Esophagus mucosa (tissue), 1 donor: ENCODE data around the gene HDAC8. TPM values are rescaled to one million over a fixed set of nuclear protein-coding genes. Genes with fewer than 3 reads are reported as not detected.
A peak's percentile ranks its signal among the peaks of the same experiment; 100 is the strongest.
"Not testable (repeated sequence)": the region's sequence is repeated elsewhere in the genome, so short reads cannot be mapped to it uniquely, and the experiment has no call there.

Source experiments
- ATAC-seq: fragments of 200-7000 bp; cut with Tn5 transposase; one replicate; pipeline ENCODE4 v1.9.1; 2020
- total RNA-seq: library from RNA; stranded (reverse); gene quantifications from one replicate; pipeline ENCODE4 v1.2.4, GENCODE V29; 2023
- donor health status: DM: yes; HTN: yes; CAD: no.

HDAC8 gene
- total RNA-seq, 1 donor from 2014 or later, result 17.9 TPM

GRCh38 chrX:72372735-72373134 lies 199.9 kb downstream of the HDAC8 start:
- peak; percentile 80 for ATAC-seq

DNA sequence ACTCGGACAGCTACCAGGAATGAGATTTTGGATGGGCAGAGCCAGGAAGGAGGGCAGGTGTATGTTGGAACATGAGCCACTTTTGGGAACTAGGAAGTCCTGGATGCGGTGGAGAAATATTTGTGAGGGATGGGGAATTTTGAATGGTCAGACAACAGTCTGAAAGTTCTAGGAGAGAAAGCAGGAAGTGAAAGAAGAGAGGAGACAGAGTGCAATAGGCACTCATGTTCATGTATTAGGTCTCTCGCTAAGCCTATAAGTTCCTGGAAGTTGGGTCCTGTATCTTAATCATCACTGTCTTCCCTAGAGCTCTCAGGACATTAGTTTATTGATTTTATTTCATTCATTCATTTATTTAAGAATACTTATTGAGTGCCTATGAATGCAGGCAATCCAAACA lies 201.2 kb downstream of the HDAC8 start:
- no peak for ATAC-seq

DNA sequence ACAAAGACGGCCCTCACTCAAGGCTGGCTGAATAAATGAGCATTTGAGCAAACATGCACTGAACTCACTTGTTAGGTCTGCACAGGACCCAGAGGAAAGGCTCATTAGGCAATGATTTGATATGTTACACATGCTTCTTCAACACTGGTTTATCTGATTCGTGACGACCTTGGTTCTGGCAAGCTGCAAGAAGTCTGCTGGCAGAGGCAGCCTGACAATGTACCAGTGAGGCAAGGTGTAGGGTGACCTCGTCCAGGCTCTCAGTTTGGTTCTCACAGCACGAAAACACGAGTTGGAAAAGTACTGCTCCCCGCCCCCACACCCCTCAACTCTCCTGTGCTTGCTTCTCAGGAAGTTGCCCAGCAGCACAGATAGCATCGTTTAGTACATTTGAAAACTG lies 203.8 kb downstream of the HDAC8 start:
- ATAC-seq, result no peak

DNA sequence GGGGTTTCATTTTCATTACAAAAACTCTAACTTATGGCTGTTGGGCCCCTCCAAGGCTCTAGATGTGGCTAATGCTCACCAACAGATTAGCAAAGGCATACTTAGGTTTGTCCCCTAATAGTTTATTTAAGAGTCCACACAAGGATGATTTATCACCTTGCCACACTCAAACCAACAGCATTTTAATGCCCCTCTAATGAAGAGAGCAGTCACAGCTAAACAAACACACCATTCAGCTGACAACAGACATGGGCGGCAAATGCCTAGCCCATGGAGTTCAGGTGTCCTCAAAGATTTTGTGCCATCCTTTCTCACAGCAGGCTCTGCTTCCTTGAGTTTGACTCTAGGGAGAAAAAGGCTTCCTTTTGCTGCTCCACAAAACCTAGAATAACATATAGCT lies 205.1 kb downstream of the HDAC8 start:
- no peak for ATAC-seq

DNA sequence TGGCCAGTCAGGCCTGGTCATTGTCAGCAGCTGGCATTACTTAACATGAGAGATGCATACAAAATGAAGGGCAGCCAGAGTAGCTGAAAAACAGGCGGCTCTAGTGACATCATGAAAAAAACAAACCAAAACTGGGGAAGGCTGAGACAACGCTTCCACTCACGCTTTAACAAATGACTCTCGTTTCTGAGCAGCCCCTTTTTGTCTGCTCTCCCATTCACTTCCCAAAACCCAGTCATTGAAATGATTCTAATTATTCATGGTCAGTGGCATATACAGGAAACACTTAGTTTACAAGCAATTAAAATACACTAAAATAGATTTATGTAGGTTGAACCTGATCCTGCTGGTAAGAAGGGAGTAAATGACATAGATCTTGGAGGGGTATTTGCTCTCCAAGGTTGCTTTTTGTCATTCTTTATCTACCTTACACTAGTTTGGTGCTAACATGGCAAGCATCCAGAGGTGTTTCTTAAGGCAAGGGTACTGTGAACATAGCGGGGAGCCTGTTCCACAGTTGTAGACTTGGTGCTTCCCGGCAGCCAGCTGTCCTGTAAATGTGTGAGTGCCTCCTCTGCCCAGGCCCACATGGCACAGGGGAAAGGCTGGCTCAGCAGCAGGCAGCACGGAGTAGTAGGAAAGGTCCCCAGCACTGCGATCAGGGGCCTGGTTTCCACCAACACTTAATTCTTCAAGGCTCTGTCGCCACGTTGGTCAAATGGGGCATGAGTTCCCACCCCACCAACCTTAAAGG lies 205.8 kb downstream of the HDAC8 start:
- ATAC-seq, result no peak

GRCh38 chrX:72366178-72366577 lies 206.5 kb downstream of the HDAC8 start:
- no peak for ATAC-seq

GRCh38 chrX:72365126-72365525 lies 207.5 kb downstream of the HDAC8 start:
- no peak for ATAC-seq

GRCh38 chrX:72360326-72360725 lies 212.3 kb downstream of the HDAC8 start:
- no peak for ATAC-seq

- ATAC-seq, result no peak
Observed at GRCh38 chrX:72358313-72358712, 214.3 kb downstream of the HDAC8 start.

- no peak for ATAC-seq
Observed at GRCh38 chrX:72352786-72353185, 219.9 kb downstream of the HDAC8 start.

DNA sequence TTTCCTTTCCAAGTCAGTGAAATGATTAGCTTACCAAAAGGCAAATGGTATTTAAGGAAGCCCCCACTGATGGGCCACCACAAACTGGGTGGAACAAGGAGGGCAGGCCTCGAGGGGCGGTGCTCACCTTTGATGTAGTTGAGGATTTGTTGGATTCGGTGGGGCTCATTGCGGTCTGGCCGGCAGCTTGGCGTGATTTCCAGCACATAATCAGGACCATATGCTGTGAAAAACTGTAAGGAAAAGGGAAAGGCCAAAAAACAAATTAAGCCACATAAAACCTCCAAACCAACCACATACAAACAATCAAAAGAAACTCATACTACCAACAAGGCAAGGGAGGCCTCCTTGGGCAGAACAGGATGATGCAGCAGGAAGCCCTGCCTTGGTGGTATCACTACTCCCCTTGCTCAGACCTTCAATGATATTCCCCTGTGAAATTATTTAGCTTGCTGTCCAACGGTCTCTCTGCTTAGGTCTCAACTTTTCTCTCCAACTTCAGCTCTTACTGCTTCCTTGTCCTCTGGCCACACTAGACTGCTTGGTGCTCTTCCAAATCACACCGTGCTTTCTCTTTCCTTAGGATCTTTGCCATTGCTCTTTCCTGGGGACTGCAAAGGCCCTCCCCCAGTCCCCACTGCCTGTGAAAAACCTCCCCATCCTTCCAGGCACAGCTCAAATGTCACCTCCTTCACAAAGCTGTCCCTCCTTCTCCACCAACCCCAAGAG lies 220.9 kb downstream of the HDAC8 start:
- ATAC-seq, result no peak

DNA sequence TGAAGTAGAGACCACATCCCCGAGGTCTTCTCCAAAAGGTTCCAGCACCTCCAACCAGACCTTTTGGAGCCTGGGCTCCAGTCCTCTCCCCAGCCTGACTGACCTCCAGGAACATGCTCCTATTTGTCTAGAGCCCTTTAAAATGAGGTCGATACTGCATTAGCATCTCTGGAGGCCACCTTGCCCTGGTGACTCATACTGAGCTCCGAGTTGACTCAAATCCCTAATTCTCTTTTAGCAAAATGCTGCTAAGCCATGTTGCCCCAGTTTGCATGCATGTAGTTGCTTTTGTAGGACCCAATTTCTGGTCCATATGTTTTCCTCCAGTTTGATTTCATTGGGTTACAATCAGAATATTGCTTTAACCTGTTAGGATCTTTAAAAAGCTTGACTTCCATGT lies 223.5 kb downstream of the HDAC8 start:
- no peak for ATAC-seq

- no peak for ATAC-seq
Observed at GRCh38 chrX:72348247-72348979, 224.2 kb downstream of the HDAC8 start.

- no peak for ATAC-seq
Observed at GRCh38 chrX:72347366-72347765, 225.3 kb downstream of the HDAC8 start.

GRCh38 chrX:72346302-72346949 lies 226.2 kb downstream of the HDAC8 start:
- no peak for ATAC-seq

DNA sequence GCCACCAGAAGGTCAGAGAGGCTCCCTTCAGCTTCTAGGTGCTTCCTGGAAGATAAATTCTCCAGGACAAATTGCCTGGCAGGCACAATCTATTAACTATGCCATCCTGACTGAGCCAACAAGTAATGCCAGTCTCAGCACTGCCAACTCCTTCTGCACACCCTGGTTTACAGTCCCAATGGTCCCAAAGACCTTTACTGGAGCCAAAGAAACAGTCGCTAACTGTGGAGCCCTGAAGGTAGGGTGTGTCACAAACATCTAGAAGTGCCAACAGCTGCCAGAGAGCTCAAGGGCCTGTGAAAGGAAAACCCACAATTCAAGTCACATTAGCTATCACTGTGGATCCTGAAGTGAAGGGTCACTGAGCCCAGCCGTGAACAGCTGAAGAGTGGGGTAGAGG lies 232.0 kb downstream of the HDAC8 start:
- no peak for ATAC-seq

DNA sequence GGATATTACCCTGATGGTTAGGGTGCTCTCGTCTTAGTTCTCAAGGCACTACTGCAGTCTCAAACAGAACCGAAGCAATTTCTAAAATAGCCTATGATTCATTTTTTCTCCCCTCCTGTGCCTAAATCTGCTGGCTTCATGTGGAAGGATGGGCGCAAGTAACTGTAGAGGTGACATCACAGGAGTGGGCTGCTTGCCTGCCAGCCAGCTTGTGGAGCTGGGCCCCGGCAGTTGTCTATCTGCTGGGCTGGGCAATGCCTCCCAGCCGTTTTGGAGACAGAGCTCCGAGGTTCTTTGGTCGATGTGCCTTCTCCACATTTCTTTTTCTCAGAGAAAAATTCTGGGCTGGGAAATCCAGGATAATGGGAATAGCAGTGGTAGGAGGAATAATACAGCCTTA lies 232.6 kb downstream of the HDAC8 start:
- ATAC-seq, result no peak

- ATAC-seq, result no peak
Observed at GRCh38 chrX:72330131-72330530, 242.5 kb downstream of the HDAC8 start.

- no peak for ATAC-seq
Observed at GRCh38 chrX:72326605-72327300, 245.9 kb downstream of the HDAC8 start.

- not testable (repeated sequence) for ATAC-seq
Observed at GRCh38 chrX:72319651-72320050, 253.0 kb downstream of the HDAC8 start.

- ATAC-seq, result no peak
Observed at GRCh38 chrX:72317139-72317538, 255.5 kb downstream of the HDAC8 start.

GRCh38 chrX:72316408-72317110 lies 256.1 kb downstream of the HDAC8 start:
- ATAC-seq, result no peak
